GM10248 (cell line): ENCODE measurements around the gene VPS26B.
A peak's percentile ranks its signal among the peaks of the same experiment; 100 is the strongest.
"Not testable (repeated sequence)": the region's sequence is repeated elsewhere in the genome, so short reads cannot be mapped to it uniquely, and the experiment has no call there.

Source experiments
- CTCF ChIA-PET: fragments of 300-600 bp; sonication (Branson Sonifier 250); formaldehyde crosslinking; extraction: SDS; loops from one replicate; lab custom pipeline; 2021; ENCODE audit warnings: antibody characterized with exemption; lab: Yijun Ruan, JAX
- POLR2A ChIA-PET: fragments of 350-650 bp; sonication (Branson Sonifier 250); formaldehyde crosslinking; extraction: SDS; loops from one replicate; lab custom pipeline; 2020; ENCODE audit warnings: antibody characterized with exemption; lab: Yijun Ruan, JAX
- DNase-seq: peaks from one replicate; pipeline ENCODE4 v3.0.0; 2012; ENCODE audit errors: extremely low spot score
- TF ChIP-seq, protein P1 (sequence below): IDR thresholded peaks from 2 replicates; pipeline ENCODE4 v1.5.1; 2012; ENCODE audit warnings: mild to moderate bottlenecking, low read depth; ENCODE audit errors: extremely low read depth, missing control alignments, control extremely low read depth

The VPS26B gene

GRCh38 chr11:134223836-134224709 lies at the start of gene VPS26B, which contains the start of gene NCAPD3:
Gene VPS26B (plus strand): TSS chr11:134224671. CDS start chr11:134225123, 452 bp downstream.
Gene NCAPD3 (minus strand): TSS chr11:134223967. CDS start chr11:134223926, 41 bp downstream.
- DNase-seq = peak; percentile 97
- POLR2A ChIA-PET = interaction anchor here (0.5 kb wide), 1 partner anchor 160 kb away, joined by 3 read pairs; no protein-coding TSS in a partner anchor
- CTCF ChIA-PET = interaction anchor here (1.0 to 2.6 kb wide), 6 partner anchors 9 to 21 kb away, joined by 3 to 12 read pairs (median 3); no protein-coding TSS in a partner anchor
- TF ChIP-seq, protein P1, sequence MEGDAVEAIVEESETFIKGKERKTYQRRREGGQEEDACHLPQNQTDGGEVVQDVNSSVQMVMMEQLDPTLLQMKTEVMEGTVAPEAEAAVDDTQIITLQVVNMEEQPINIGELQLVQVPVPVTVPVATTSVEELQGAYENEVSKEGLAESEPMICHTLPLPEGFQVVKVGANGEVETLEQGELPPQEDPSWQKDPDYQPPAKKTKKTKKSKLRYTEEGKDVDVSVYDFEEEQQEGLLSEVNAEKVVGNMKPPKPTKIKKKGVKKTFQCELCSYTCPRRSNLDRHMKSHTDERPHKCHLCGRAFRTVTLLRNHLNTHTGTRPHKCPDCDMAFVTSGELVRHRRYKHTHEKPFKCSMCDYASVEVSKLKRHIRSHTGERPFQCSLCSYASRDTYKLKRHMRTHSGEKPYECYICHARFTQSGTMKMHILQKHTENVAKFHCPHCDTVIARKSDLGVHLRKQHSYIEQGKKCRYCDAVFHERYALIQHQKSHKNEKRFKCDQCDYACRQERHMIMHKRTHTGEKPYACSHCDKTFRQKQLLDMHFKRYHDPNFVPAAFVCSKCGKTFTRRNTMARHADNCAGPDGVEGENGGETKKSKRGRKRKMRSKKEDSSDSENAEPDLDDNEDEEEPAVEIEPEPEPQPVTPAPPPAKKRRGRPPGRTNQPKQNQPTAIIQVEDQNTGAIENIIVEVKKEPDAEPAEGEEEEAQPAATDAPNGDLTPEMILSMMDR = no peak

DNA sequence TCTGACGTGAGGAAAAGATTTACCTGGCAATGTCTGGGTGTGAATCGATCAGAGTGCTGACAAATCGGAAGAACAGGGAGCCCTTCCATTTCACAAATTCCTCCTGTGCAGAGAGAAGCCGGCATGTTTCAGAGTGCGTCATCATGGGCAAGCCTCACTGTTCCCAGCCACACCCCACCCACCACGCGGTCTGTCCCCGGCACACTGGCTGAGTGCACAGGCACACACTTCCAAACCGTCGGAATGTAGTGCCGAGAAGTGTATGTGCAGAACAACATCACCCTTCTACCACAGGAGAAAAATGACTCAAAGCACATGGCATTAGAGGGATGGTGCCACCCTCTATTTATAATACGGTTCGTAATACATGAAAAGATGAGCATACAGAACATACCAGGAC lies 48.2 kb upstream of the VPS26B start:
- DNase-seq = no peak
- TF ChIP-seq, protein P1 = no peak
- ChIA-PET POLR2A (no interaction called here), CTCF (no interaction called here)

GRCh38 chr11:134178032-134178674 lies 46.3 kb upstream of the VPS26B start:
- ChIA-PET POLR2A (no interaction called here), CTCF (interaction anchor here (1.2 kb wide), 1 partner anchor 29 kb away, joined by 3 read pairs; no protein-coding TSS in a partner anchor)
- TF ChIP-seq, protein P1 = no peak
- no peak for DNase-seq

- ChIA-PET POLR2A (no interaction called here), CTCF (interaction anchor here (1.1 to 1.9 kb wide), 4 partner anchors 9 to 132 kb away, joined by 3 to 5 read pairs (median 4); no protein-coding TSS in a partner anchor)
- TF ChIP-seq, protein P1 = no peak
- no peak for DNase-seq
These were observed 42.8 kb upstream of the VPS26B start for GRCh38 chr11:134181707-134182106.

- DNase-seq, POLR2A ChIA-PET: not testable (repeated sequence)
- CTCF ChIA-PET = interaction anchor here (0.7 to 2.1 kb wide), 5 partner anchors 14 to 56 kb away, joined by 3 to 6 read pairs (median 3); no protein-coding TSS in a partner anchor
These were observed 36.4 kb upstream of the VPS26B start for GRCh38 chr11:134188092-134188491.

DNA sequence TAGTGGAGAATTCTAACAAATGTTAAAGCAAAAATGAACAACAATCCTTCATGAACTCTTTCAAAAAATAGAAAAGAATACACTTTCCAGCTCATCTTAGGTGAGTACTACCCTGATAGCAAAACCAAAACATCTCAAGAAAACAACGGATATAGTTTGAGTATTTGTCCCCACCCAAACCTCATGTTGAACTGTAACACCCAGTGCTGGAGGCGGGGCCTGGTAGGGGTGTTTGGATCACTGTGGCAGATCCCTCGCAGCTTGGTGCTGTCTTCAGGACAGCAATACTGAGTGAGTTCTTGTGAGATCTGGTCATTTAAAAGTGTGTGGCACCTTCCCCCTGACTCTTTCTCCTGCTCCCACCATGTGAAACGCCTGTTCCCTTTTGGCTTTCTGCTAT lies 27.7 kb upstream of the VPS26B start:
- no peak for DNase-seq
- TF ChIP-seq, protein P1 = no peak
- ChIA-PET CTCF (interaction anchor here (1.0 kb wide), 2 partner anchors 10 to 16 kb away, joined by 3 read pairs; no protein-coding TSS in a partner anchor), POLR2A (no interaction called here)
